GM18511 (cell line): ENCODE measurements around the gene EPHB1.

Source experiments
- ATAC-seq: cut with Tn5 transposase; IDR thresholded peaks from one replicate; pipeline ENCODE4 v1.9.1; 2021; ENCODE audit warnings: mild to moderate bottlenecking, moderate library complexity; ENCODE audit not compliant: unreplicated experiment

EPHB1 gene

GRCh38 chr3:134874737-134875413 lies 79.8 kb downstream of the EPHB1 start:
- peak; percentile 74 for ATAC-seq

GRCh38 chr3:134876836-134877235 lies 81.8 kb downstream of the EPHB1 start:
- no peak for ATAC-seq

- ATAC-seq, result no peak
Measured at GRCh38 chr3:134877788-134878187, 82.7 kb downstream of the EPHB1 start.

GRCh38 chr3:134879990-134880389 lies 84.9 kb downstream of the EPHB1 start:
- ATAC-seq, result no peak

GRCh38 chr3:134880431-134880830 lies 85.4 kb downstream of the EPHB1 start:
- ATAC-seq, result no peak

- ATAC-seq, result no peak
Measured at GRCh38 chr3:134881305-134881704, 86.2 kb downstream of the EPHB1 start.

GRCh38 chr3:134883697-134884385 lies 88.8 kb downstream of the EPHB1 start:
- ATAC-seq, result no peak

- ATAC-seq, result peak; percentile 97
Measured at GRCh38 chr3:134885877-134886621, 91.0 kb downstream of the EPHB1 start.

GRCh38 chr3:134886991-134887390 lies 91.9 kb downstream of the EPHB1 start:
- ATAC-seq, result no peak

- no peak for ATAC-seq
Measured at GRCh38 chr3:134887536-134887935, 92.5 kb downstream of the EPHB1 start.

GRCh38 chr3:134892326-134892725 lies 97.3 kb downstream of the EPHB1 start:
- ATAC-seq, result no peak

- no peak for ATAC-seq
Measured at GRCh38 chr3:134892761-134893160, 97.7 kb downstream of the EPHB1 start.

GRCh38 chr3:134894533-134894932 lies 99.5 kb downstream of the EPHB1 start:
- ATAC-seq, result no peak

- ATAC-seq, result no peak
Measured at GRCh38 chr3:134895181-134895580, 100.1 kb downstream of the EPHB1 start.

GRCh38 chr3:134896141-134896540 lies 101.1 kb downstream of the EPHB1 start:
- ATAC-seq, result no peak

- no peak for ATAC-seq
Measured at GRCh38 chr3:134896696-134897095, 101.6 kb downstream of the EPHB1 start.

- ATAC-seq, result no peak
Measured at GRCh38 chr3:134897391-134898141, 102.5 kb downstream of the EPHB1 start.

- ATAC-seq, result no peak
Measured at GRCh38 chr3:134898181-134898754, 103.2 kb downstream of the EPHB1 start.

- ATAC-seq, result no peak
Measured at GRCh38 chr3:134899786-134900185, 104.7 kb downstream of the EPHB1 start.

GRCh38 chr3:134900482-134900881 lies 105.4 kb downstream of the EPHB1 start:
- no peak for ATAC-seq

GRCh38 chr3:134901461-134901860 lies 106.4 kb downstream of the EPHB1 start:
- ATAC-seq, result no peak
